Right ventricle myocardium inferior (tissue), 1 donor: ENCODE data around the gene FBXO39. TPM values are rescaled to one million over a fixed set of nuclear protein-coding genes. Genes with fewer than 3 reads are reported as not detected.

Experiments
- total RNA-seq: library from RNA; stranded (reverse); fragmentation: NEBNext Ultra II Directional; extraction: Animal tissue kit (Norgen Biotek cat#: 25700); gene quantifications from one replicate; pipeline ENCODE4 v1.2.1, GENCODE V29; 2021
- donor health status: DM: no; HTN: yes; CAD: no; lungs with severe emphysema.

Gene FBXO39
- total RNA-seq, 1 donor from 2014 or later = not detected

Other genes with a start within 250 kb of the FBXO39 start
- 0.46 TPM for gene PITPNM3, start 219.7 kb upstream of the FBXO39 start, total RNA-seq
- gene KIAA0753, start 135.5 kb upstream of the FBXO39 start, total RNA-seq = 5.1 TPM
- 52.9 TPM for gene TXNDC17, start 135.2 kb upstream of the FBXO39 start, total RNA-seq
- 16.5 TPM for gene MED31, start 124.6 kb upstream of the FBXO39 start, total RNA-seq
- 0.92 TPM for gene C17orf100, start 124.5 kb upstream of the FBXO39 start, total RNA-seq
- not detected for gene SLC13A5, start 62.8 kb upstream of the FBXO39 start, total RNA-seq
- gene XAF1, start 20.2 kb upstream of the FBXO39 start, total RNA-seq = 16.8 TPM
- not detected for gene TEKT1, start 55.5 kb downstream of the FBXO39 start, total RNA-seq
- gene ALOX12, start 219.8 kb downstream of the FBXO39 start, total RNA-seq = 0.11 TPM
- 177 TPM for gene RNASEK, start 236.4 kb downstream of the FBXO39 start, total RNA-seq
- gene BCL6B, start 246.8 kb downstream of the FBXO39 start, total RNA-seq = 14.0 TPM